Ectodermal cell (in vitro differentiated cells): Measurements from ENCODE around the gene DNAJB8.

ENCODE experiments used
- H3K27ac ChIP-seq: 2 replicates; pipeline ENCODE4 v1.7.0; 2013; ENCODE audit warnings: mild to moderate bottlenecking, low read depth, low read length; ENCODE audit not compliant: insufficient read depth, poor library complexity, severe bottlenecking
- H3K27me3 ChIP-seq: 2 replicates; pipeline ENCODE4 v1.7.0; 2013; ENCODE audit warnings: mild to moderate bottlenecking, low read length; ENCODE audit not compliant: insufficient read depth, control insufficient read depth, poor library complexity, severe bottlenecking
- H3K36me3 ChIP-seq: one replicate; pipeline ENCODE4 v1.7.0; 2013; ENCODE audit warnings: low read length; ENCODE audit not compliant: control insufficient read depth, insufficient read depth
- H3K4me1 ChIP-seq: one replicate; pipeline ENCODE4 v1.7.0; 2013; ENCODE audit warnings: low read length; ENCODE audit not compliant: control insufficient read depth, insufficient read depth
- H3K4me3 ChIP-seq: 2 replicates; pipeline ENCODE4 v1.7.0; 2013; ENCODE audit warnings: low read depth, low read length, control low read depth; ENCODE audit not compliant: insufficient read depth
- H3K9me3 ChIP-seq: 2 replicates; pipeline ENCODE4 v1.7.0; 2013; ENCODE audit warnings: mild to moderate bottlenecking, low read length, moderate library complexity; ENCODE audit not compliant: control insufficient read depth
- WGBS, 2 experiments: methylation state at CpG; one replicate each; pipeline ENCODE4 v1.1.7; 2013; ENCODE audit warnings: missing lambda C conversion rate in 2 of 2; 5-methylcytosine and 5-hydroxymethylcytosine counted together

DNAJB8 gene

DNA sequence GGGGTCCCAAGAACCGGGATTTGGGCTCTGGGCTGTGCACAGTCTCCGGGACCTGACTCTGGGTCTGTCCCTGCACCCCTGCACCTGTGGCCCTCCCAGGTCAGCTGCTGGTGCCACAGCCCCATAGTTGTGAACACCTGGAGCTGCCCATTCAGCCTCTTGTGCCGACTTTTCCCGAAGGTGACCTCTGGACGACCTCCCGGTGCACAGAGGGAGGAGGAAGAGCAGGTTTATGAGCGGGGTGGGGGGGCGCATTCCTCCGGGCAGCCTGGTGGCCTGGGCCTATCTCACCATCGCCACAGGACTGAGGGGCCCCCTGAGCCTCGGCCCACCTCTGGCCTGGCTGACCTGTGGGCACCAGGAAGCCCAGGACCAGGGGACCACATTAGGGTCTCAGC is 45.3 kb downstream of the DNAJB8 start:
- Histone ChIP-seq H3K36me3 (no peaks in the 10 kb centered on the region), H3K9me3 (peaks cover 2% of the 10 kb centered on the region), H3K27ac (no peak overlapping the region), H3K4me1 (peaks cover 10% of the 10 kb centered on the region), H3K4me3 (no peak overlapping the region), H3K27me3 (peaks cover 16% of the 10 kb centered on the region)
- WGBS, 2 experiments, result 88% methylated on average over 11 of the region's 11 CpGs

DNA sequence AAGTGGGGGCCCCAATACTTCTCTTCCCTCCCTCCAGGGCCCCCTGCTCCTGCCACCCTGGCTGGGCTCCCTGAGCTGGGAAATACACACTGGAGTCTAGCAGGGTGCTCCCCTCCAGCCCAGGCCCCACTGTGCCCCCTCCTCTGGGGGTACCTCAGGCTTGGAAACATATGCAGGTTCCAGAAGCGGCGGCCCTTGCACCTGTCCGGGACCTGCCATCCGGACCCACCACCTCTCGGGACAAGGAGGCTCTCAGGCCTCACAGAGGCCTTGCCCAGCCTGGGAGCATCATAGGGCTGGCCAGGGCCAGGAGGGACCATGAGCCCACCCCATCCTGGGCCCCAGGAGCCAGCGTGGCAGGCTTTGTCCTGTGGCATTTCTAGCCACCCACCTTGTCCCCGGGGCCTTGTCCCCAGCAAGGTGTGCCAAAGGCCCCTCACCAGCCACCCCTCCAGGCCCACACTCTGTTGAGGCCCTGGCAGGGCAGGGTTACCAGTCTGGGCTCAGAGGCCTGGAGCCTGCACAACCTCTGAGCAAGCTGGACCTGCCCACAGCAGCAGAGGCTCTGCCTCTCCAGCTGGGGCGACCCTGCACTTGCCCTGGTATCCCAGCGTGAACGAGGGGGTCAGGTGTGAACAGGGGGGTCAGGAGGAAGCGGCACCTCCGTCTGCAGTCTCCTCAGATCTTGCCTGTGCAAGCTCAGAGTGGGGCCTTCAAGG is 45.8 kb downstream of the DNAJB8 start:
- WGBS, 2 experiments, result 92 to 93% methylated on average over 12 of the region's 12 CpGs
- peaks cover 11% of the 10 kb centered on the region for H3K27me3 ChIP-seq
- H3K36me3 ChIP-seq, result no peaks in the 10 kb centered on the region
- no peak overlapping the region for H3K4me3 ChIP-seq
- no peak overlapping the region for H3K27ac ChIP-seq
- H3K4me1 ChIP-seq, result peaks cover 11% of the 10 kb centered on the region
- peaks cover 2% of the 10 kb centered on the region for H3K9me3 ChIP-seq

DNA sequence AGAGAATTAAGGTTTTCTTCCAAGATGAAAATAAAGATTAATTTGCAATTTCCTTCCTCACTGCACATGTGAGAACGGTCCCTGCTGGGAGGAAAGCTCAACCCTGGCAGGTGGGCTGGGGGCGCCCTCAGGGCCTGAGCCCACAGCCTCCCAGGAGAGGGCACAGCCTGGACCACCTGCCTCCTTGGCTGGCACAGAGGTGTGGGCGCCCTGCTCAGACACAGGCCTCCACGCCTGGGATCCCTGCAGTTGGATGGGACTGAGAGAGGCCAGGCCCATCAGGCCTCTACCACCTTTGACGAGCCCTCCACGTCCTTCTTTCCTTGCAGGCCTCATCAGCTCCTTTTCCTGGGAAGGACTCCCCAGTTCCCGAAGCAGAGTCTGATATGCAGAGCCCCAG is 46.4 kb downstream of the DNAJB8 start:
- Histone ChIP-seq H3K4me3 (no peak overlapping the region), H3K27ac (no peak overlapping the region), H3K36me3 (no peaks in the 10 kb centered on the region), H3K9me3 (peaks cover 2% of the 10 kb centered on the region), H3K27me3 (peaks cover 5% of the 10 kb centered on the region), H3K4me1 (peaks cover 11% of the 10 kb centered on the region)
- 89 to 90% methylated on average over 7 of the region's 7 CpGs for WGBS, 2 experiments

DNA sequence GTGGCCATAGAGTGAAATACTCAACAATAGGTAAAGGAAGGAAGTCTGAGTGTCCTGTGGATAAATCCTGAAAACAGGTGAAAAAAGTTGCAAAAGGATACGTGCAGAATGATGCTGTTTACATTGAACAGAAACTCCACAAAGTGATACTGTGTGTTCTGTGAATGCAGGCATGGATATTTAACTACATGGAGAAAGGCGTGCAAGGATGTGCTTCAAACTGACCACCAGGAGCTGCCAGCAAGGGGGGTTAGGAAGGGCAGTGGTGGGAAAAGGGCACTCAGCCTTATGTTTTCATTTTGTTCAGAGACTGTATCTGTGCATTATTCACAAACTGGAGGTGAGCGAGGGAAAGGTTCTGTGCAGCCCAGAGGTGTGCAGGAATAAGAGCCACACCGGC is 47.4 kb downstream of the DNAJB8 start:
- Histone ChIP-seq H3K36me3 (no peaks in the 10 kb centered on the region), H3K27ac (no peak overlapping the region), H3K4me1 (peaks cover 11% of the 10 kb centered on the region), H3K9me3 (peaks cover 2% of the 10 kb centered on the region), H3K27me3 (no peaks in the 10 kb centered on the region), H3K4me3 (no peak overlapping the region)
- WGBS, 2 experiments, result 94 to 97% methylated on average over 4 of the region's 4 CpGs

DNA sequence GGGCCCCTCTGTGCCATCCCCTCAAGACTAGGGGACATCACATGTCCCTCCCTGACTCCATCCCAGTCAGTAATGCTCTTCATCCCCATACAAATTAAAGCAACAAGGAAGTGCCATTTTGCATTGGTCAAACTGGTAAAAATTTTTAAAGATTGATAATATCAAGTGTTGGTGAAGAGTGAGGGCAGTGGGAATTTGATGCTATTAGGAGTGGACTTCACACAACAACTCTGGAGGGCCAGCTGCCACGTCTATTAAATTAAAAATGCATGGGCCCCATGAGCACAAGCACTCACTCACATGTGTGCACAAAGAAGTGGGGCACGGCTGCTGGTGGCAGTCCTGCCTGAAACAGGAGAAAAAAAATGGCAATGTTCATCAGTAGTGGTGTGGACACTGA is 47.8 kb downstream of the DNAJB8 start:
- no peaks in the 10 kb centered on the region for H3K36me3 ChIP-seq
- H3K9me3 ChIP-seq, result peaks cover 2% of the 10 kb centered on the region
- WGBS, 2 experiments, result 93 to 97% methylated on average over 2 of the region's 2 CpGs
- H3K4me1 ChIP-seq, result peaks cover 11% of the 10 kb centered on the region
- H3K4me3 ChIP-seq, result no peak overlapping the region
- no peak overlapping the region for H3K27ac ChIP-seq
- H3K27me3 ChIP-seq, result no peaks in the 10 kb centered on the region

DNA sequence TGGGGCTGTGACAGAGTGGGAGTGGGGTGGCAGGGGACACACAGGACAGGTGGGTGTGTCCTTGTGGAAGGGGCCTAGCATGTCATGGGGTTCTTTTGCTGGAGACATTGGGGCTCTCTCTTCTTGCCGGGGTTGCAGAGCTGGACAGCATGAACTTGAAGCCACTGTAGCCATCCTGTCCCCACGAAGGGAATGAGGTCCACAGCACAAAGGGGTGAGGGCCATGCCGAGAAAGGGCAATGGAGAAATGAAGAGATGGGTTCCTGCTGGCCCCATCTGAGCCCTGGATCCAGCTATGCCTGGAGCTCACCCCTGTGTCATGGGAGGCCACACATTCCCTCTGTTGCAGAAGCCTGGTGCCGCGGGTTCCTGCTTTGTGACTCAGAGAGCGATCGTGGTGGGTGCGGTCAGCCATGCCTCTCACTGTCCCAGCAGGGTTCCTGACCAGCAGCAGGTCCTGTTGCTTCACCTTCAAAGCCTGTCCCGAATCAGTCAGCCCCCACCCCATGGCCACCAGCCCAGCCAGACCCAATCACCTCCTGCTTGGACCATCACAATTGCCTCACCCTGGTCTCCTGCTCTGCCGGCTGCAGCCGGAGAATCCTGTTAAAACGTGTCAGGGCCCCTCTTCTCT is 50.0 kb downstream of the DNAJB8 start:
- Histone ChIP-seq H3K9me3 (peaks cover 2% of the 10 kb centered on the region), H3K36me3 (no peaks in the 10 kb centered on the region), H3K4me3 (no peak overlapping the region), H3K27me3 (no peaks in the 10 kb centered on the region), H3K27ac (no peak overlapping the region), H3K4me1 (peaks cover 24% of the 10 kb centered on the region)
- 67 to 82% methylated on average over 12 of the region's 12 CpGs for WGBS, 2 experiments

DNA sequence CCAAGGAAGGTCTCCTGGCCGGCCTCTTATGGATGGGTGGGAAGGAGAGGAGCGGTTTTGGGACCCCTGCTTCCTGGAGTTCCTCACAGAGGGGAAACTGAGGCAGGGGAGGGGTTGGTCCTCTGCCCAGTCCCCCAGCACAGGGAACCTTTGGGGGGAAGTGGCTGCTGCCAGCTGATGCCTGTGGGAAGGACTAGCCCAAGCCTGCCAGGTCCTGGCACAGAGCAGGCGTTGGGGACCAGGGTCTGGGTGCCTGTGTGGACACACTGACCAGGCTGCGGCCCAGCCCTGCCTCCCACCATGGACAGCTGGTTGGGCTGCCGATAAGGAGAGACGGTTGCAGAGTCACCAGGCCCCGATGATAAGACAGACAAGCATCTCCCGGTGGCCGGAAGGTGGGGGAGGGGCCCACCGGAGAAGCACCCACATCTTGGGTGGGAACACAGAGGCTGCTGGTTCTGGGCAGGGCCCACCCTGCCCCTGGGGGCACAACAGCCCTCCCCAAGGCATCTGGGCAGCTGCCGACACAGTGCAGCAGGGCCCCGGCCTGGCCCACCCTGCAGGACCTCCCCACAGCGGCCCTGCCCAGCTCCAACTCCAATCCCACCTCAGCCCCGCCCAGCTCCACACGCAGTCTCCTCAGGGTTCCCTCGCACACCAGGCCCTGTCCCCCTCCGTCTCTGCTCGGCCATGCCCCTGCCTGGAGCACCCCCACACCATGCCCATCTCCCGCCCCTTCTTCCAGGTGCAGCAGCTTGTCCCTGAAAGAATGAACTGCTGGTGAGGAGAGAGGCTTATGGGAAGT is 50.7 kb downstream of the DNAJB8 start:
- Histone ChIP-seq H3K27me3 (no peaks in the 10 kb centered on the region), H3K4me3 (no peak overlapping the region), H3K9me3 (peaks cover 2% of the 10 kb centered on the region), H3K36me3 (no peaks in the 10 kb centered on the region), H3K4me1 (peaks cover 24% of the 10 kb centered on the region), H3K27ac (no peak overlapping the region)
- WGBS, 2 experiments, result 87 to 89% methylated on average over 19 of the region's 19 CpGs

DNA sequence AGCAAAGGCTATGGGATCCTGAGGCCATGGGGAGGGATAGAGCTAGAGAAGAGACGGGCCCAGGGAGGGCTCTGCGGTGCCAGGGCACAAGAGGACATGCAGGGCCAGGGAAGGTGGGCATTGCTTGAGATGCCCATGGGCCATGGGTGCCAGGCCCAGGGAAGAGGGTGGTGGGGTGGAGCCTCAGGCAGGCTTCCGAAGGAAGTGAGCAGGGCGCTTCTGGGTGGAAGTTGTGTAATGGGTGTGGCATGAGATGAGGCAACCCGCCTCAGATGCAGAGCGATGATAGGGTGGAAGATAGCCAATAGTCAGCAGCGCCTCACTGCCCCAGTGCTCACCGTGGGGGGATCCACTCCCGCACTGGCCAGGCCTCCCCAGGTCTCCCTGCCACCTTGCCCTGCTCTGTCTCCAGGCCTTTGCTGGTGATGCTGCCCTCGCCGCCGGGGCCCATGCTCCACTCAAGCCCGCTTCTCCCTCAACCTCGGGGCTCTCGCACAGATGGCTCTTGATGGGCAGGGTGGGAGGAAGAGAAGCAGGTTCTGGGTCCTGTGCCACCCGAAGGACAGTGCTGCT is 51.4 kb downstream of the DNAJB8 start:
- peaks cover 2% of the 10 kb centered on the region for H3K9me3 ChIP-seq
- no peak overlapping the region for H3K27ac ChIP-seq
- no peak overlapping the region for H3K4me3 ChIP-seq
- H3K36me3 ChIP-seq, result no peaks in the 10 kb centered on the region
- 96% methylated on average over 16 of the region's 16 CpGs for WGBS, 2 experiments
- no peaks in the 10 kb centered on the region for H3K27me3 ChIP-seq
- H3K4me1 ChIP-seq, result peaks cover 24% of the 10 kb centered on the region

DNA sequence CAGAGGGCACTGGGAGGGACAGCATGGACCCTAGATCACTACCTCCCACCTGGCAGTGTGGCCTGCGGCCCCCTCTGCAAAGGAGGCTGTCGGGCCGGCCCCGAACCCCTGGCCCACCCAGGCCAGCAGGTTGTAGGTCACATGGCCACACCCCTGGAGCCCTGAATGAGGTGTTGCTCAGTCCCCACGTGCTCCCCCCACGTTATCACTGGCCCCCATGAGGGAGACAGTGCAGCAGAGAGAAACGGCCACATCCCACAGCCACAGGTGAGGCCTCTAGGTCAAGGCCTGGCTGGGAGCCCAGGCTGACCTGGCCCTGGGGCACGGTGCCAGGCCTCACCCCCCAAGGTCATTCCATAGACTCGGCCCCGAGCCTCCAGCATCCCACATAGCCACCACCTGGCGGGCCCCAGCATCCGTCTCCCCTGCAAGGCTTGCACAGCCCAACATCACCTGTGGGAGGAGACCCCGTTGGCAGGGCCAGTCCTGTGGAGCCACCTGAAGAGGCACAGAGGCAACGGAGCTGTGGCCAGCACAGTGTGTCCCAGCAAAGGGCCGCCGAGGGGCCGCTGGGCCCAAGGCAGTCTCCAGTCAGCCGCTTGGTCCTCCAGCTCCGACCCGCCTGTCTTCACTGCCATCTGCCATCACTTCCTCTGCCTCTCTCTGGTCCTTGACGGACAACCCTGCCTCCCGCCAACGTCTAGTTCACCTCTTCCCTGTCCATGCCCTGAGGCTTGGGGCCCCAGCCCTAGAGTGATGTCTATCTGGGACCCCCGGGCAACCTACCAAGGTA is 53.1 kb downstream of the DNAJB8 start:
- Histone ChIP-seq H3K36me3 (no peaks in the 10 kb centered on the region), H3K27me3 (no peaks in the 10 kb centered on the region), H3K4me3 (no peak overlapping the region), H3K9me3 (no peaks in the 10 kb centered on the region), H3K27ac (no peak overlapping the region), H3K4me1 (peaks cover 24% of the 10 kb centered on the region)
- whole genome bisulfite sequencing, 2 experiments, result 92% methylated on average over 24 of the region's 24 CpGs
